Neutrophil (primary cell): ENCODE results near the gene APBA2.

Experiments used
- H3K27ac ChIP-seq: fragments of 200-600 bp; sonication (generic); 2 replicates; pipeline ENCODE4 v1.5.1; 2016; ENCODE audit warnings: mild to moderate bottlenecking, moderate library complexity
- H3K27me3 ChIP-seq: fragments of 200-600 bp; sonication (generic); 2 replicates; pipeline ENCODE4 v1.6.0; 2016; ENCODE audit warnings: mild to moderate bottlenecking
- H3K36me3 ChIP-seq: fragments of 200-600 bp; sonication (generic); 2 replicates; pipeline ENCODE4 v1.5.1; 2017
- H3K4me1 ChIP-seq, 2 experiments: fragments of 200-600 bp in 1 of 2; sonication (generic) in 1 of 2; 1 replicate in 1 of 2; 2 replicates in 1 of 2; pipeline versions ENCODE4 v1.5.1 to v1.6.1; 2013 to 2016; ENCODE audit warnings: low read depth in 1 of 2, low read length in 1 of 2, mild to moderate bottlenecking in 1 of 2, moderate library complexity in 1 of 2; ENCODE audit not compliant: control insufficient read depth in 1 of 2, insufficient read depth in 1 of 2
- H3K4me3 ChIP-seq, 2 experiments: fragments of 200-600 bp in 1 of 2; sonication (generic) in 1 of 2; 1 replicate in 1 of 2; 2 replicates in 1 of 2; pipeline ENCODE4 v1.5.1; 2013 to 2016; ENCODE audit warnings: low read depth in 1 of 2, low read length in 1 of 2, mild to moderate bottlenecking in 1 of 2, moderate library complexity in 1 of 2
- H3K9me3 ChIP-seq: fragments of 200-600 bp; sonication (generic); 2 replicates; pipeline ENCODE4 v1.5.1; 2016
- TF ChIP-seq, protein P1 (sequence below): fragments of 200-600 bp; sonication (generic); IDR thresholded peaks from 2 replicates; pipeline ENCODE4 v1.5.1; 2016; ENCODE audit warnings: antibody characterized with exemption

Gene APBA2

DNA sequence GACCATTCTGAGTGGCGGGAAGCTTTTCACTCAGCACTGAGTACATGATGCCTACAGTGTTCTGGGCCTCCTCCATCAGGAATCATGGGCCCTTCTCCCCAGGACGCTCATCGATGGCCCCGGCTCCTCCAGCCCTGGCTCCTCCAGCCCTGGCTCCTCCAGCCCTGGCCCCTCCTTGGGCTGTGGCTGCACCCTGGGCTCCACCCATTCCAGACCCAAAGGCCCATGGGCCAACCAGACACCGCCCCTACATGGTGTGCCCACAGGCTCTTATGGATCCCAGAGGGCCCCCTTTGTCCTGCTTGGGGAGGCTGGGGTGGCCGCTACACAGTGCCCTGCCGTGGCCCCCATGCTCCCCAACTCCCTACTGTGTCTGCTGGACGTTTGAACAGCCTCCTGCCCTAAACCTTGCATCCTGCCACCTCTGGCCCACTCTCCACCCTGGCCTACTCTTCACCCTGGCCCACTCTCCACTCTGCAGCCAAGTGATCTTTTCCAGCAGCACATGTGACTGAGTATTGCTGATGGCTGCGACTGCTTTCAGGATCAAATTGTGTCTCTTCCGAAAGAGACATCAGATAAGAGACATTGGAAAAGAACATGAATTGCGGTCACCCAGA, 57.9 kb downstream of the APBA2 start:
- TF ChIP-seq, protein P1, sequence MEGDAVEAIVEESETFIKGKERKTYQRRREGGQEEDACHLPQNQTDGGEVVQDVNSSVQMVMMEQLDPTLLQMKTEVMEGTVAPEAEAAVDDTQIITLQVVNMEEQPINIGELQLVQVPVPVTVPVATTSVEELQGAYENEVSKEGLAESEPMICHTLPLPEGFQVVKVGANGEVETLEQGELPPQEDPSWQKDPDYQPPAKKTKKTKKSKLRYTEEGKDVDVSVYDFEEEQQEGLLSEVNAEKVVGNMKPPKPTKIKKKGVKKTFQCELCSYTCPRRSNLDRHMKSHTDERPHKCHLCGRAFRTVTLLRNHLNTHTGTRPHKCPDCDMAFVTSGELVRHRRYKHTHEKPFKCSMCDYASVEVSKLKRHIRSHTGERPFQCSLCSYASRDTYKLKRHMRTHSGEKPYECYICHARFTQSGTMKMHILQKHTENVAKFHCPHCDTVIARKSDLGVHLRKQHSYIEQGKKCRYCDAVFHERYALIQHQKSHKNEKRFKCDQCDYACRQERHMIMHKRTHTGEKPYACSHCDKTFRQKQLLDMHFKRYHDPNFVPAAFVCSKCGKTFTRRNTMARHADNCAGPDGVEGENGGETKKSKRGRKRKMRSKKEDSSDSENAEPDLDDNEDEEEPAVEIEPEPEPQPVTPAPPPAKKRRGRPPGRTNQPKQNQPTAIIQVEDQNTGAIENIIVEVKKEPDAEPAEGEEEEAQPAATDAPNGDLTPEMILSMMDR, result no peak
- no peaks in the 10 kb centered on the region for H3K4me1 ChIP-seq
- H3K27me3 ChIP-seq, result peaks cover 11% of the 10 kb centered on the region
- no peaks in the 10 kb centered on the region for H3K36me3 ChIP-seq
- H3K27ac ChIP-seq, result no peak overlapping the region
- H3K4me3 ChIP-seq, result no peak overlapping the region
- no peaks in the 10 kb centered on the region for H3K9me3 ChIP-seq

DNA sequence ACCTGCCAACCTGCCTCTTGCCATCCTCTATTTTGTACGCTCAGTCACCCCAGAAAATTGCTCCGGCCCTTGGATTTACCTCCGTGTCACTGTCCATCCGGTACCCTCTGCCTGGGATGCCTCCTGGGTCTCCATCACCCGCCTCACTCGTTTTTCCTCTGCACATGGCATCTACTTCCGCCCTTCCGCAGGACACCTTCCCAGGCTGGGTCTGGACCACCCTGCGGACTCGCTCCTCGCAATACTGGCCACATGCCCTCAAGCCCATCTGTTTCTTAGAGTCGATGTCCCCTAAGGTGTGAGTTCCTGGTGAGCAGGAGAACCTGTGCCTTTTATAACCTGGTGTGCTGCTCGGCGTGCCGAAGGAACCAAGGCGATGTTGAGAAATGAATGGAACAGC, 58.5 kb downstream of the APBA2 start:
- Histone ChIP-seq H3K27ac (no peak overlapping the region), H3K27me3 (peaks cover 17% of the 10 kb centered on the region), H3K4me3 (no peak overlapping the region), H3K36me3 (no peaks in the 10 kb centered on the region), H3K4me1 (no peaks in the 10 kb centered on the region), H3K9me3 (no peaks in the 10 kb centered on the region)
- TF ChIP-seq, protein P1, result no peak

DNA sequence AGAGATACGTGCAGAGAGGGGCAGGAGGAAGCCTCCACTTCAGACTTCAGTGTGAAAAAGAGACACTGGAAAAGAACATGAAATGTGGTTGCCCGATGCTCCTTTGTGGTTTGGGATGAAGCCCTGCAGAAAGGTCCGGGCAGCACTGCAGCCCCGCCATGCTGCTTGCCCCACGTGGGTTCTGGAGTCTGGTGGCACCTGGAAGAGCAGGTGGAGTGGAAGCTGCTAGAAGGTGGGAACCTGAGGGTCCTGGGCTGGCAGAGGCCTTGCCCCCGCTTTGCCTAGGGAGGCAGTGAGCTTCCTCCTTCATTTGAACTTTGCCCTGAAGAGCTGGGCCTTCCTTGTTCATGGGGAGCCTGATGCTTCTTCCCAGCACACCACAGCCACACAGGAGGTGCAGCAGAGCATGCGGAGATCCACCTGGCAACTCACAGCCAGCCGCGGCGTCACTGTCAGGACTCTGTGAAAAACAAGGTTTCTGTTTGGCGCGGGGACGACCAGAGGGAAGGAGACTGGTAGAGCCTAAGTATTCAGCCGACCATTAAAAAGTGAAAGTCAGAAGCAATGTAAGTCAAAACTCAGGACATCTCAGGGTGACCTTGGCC, 59.0 kb downstream of the APBA2 start:
- H3K36me3 ChIP-seq, result no peaks in the 10 kb centered on the region
- H3K27ac ChIP-seq, result no peak overlapping the region
- no peaks in the 10 kb centered on the region for H3K4me1 ChIP-seq
- TF ChIP-seq, protein P1, result no peak
- no peak overlapping the region for H3K4me3 ChIP-seq
- H3K27me3 ChIP-seq, result peaks cover 22% of the 10 kb centered on the region
- no peaks in the 10 kb centered on the region for H3K9me3 ChIP-seq

DNA sequence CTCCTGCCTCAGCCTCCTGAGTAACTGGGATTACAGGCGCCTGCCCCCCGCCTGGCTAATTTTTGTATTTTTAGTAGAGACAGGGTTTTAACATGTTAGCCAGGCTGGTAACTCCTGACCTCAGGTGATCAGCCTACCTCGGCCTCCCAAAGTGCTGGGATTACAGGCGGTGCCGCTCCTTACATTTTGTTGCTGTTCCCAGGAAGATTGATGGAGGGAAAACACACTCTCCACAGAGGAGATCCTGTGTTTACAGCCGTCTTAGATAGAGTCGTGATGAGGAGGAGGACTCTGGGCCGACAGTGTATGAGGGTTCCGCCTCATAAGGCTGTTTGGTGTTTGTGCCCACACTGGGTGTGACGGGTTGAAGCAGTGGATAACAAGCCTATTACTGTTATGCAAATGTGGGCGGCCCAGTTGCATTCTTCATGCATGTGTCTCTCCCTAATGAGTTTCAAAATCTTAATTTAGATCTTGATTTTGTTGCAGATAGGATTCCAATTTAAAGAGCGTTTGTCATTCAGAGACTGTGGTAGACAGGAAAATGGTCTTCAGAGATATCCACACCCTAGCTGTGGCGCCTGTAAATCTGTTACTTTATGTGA, 60.0 kb downstream of the APBA2 start:
- Histone ChIP-seq H3K4me3 (no peak overlapping the region), H3K27me3 (peaks cover 31% of the 10 kb centered on the region), H3K4me1 (no peaks in the 10 kb centered on the region), H3K36me3 (no peaks in the 10 kb centered on the region), H3K9me3 (no peaks in the 10 kb centered on the region), H3K27ac (no peak overlapping the region)
- TF ChIP-seq, protein P1, result no peak

DNA sequence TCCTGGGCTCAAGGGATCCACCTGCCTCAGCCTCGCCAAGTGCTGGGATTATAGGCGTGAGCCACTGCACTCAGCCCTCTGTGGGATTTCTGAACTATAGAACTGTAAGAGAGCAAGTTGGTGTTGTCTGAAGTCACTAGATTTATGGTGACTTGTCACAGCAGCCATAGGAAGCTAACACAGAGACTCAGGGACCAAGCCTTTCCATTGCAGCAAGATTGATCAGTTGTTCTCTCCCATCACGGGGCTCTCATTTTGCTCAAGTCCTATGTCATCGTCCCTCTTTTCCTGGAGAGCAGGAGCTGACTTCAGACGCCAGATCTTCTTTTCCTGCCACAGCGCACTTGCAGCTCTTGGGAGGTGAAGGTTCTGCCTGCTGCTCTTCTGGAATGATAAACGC, 61.0 kb downstream of the APBA2 start:
- Histone ChIP-seq H3K27me3 (peaks cover 36% of the 10 kb centered on the region), H3K9me3 (no peaks in the 10 kb centered on the region), H3K36me3 (no peaks in the 10 kb centered on the region), H3K4me3 (no peak overlapping the region), H3K27ac (no peak overlapping the region), H3K4me1 (no peaks in the 10 kb centered on the region)
- TF ChIP-seq, protein P1, result no peak
